OCI-LY3 (cell line): ENCODE measurements around the gene MYLK.

Experiments used
- H2AFZ ChIP-seq: fragments of 200-600, 300-600 bp; shearing (Covaris generic); 2 replicates; pipeline ENCODE4 v1.6.0; 2014; ENCODE audit warnings: antibody characterized with exemption, low read depth, low read length
- H3K27ac ChIP-seq: fragments of 200-600, 300-600 bp; sonication (generic); 2 replicates; pipeline ENCODE4 v1.5.1; 2014; ENCODE audit warnings: mild to moderate bottlenecking, low read length, moderate library complexity, mixed read lengths
- H3K27me3 ChIP-seq: fragments of 200-600, 300-600 bp; sonication (generic); 2 replicates; pipeline ENCODE4 v1.6.1; 2014; ENCODE audit warnings: low read depth, low read length, mixed read lengths
- H3K36me3 ChIP-seq: fragments of 200-600, 300-600 bp; sonication (generic); replicated peaks from 2 replicates; pipeline ENCODE3; 2014; ENCODE audit warnings: low read depth, low read length, mixed read lengths
- H3K4me1 ChIP-seq: fragments of 300-600, 200-600 bp; sonication (generic); 2 replicates; pipeline ENCODE4 v1.6.1; 2014; ENCODE audit warnings: low read length, mixed read lengths
- H3K4me2 ChIP-seq: fragments of 200-600, 300-600 bp; sonication (generic); 2 replicates; pipeline ENCODE4 v1.6.1; 2014; ENCODE audit warnings: low read length, mixed read lengths
- H3K4me3 ChIP-seq: fragments of 300-600, 200-600 bp; sonication (generic); 2 replicates; pipeline ENCODE4 v1.5.1; 2014; ENCODE audit warnings: antibody characterized with exemption, mild to moderate bottlenecking, low read length, moderate library complexity
- H3K79me2 ChIP-seq: fragments of 300-600, 200-600 bp; shearing (Covaris generic); 2 replicates; pipeline ENCODE4 v1.6.1; 2014; ENCODE audit warnings: mild to moderate bottlenecking, low read length, mixed read lengths
- H3K9ac ChIP-seq: fragments of 300-600, 200-600 bp; shearing (Covaris generic); 2 replicates; pipeline ENCODE4 v1.6.0; 2014; ENCODE audit warnings: mild to moderate bottlenecking, low read length, moderate library complexity
- H3K9me3 ChIP-seq: fragments of 200-600, 300-600 bp; shearing (Covaris generic); 2 replicates; pipeline ENCODE4 v1.6.1; 2014; ENCODE audit warnings: low read length, mixed read lengths; ENCODE audit not compliant: insufficient read depth
- H4K20me1 ChIP-seq: fragments of 200-600, 300-600 bp; sonication (generic); 2 replicates; pipeline ENCODE4 v1.6.1; 2016; ENCODE audit warnings: low read length, mixed read lengths; ENCODE audit not compliant: insufficient read depth
- CTCF ChIP-seq: fragments of 200-600, 300-600 bp; sonication (generic); IDR thresholded peaks from 2 replicates; pipeline ENCODE4 v1.5.1; 2014; ENCODE audit warnings: antibody characterized with exemption, low read length, low read depth
- EZH2phosphoT487 ChIP-seq: fragments of 200-600 bp; shearing (Covaris generic); IDR thresholded peaks from 2 replicates; pipeline ENCODE4 v1.6.1; 2018; ENCODE audit warnings: antibody characterized with exemption, mixed run types, low read depth

The MYLK gene

GRCh38 chr3:123583561-123583960, 300.6 kb downstream of the MYLK start:
- H3K27me3 ChIP-seq = no peaks in the 10 kb centered on the region
- TF ChIP-seq EZH2phosphoT487 = no peak
- TF ChIP-seq CTCF = no peak
- H3K4me3 ChIP-seq = peak overlapping the region; percentile 87
- H3K4me2 ChIP-seq = peak overlapping the region; percentile 80
- peaks cover 35% of the 10 kb centered on the region for H3K79me2 ChIP-seq
- no peak overlapping the region for H3K27ac ChIP-seq
- no peaks in the 10 kb centered on the region for H4K20me1 ChIP-seq
- peaks cover 8% of the 10 kb centered on the region; the same call in 1 of the 2 replicates for H3K9me3 ChIP-seq
- peaks cover 21% of the 10 kb centered on the region for H3K36me3 ChIP-seq
- no peak overlapping the region for H2AFZ ChIP-seq
- no peak overlapping the region for H3K9ac ChIP-seq
- H3K4me1 ChIP-seq = peaks cover 16% of the 10 kb centered on the region; the same call in 1 of the 2 replicates

- H3K4me3 ChIP-seq = no peak overlapping the region
- no peak overlapping the region for H3K4me2 ChIP-seq
- peaks cover 5% of the 10 kb centered on the region; the same call in 1 of the 2 replicates for H3K9me3 ChIP-seq
- no peaks in the 10 kb centered on the region for H4K20me1 ChIP-seq
- peaks cover 30% of the 10 kb centered on the region for H3K79me2 ChIP-seq
- H3K9ac ChIP-seq = no peak overlapping the region
- no peak overlapping the region for H2AFZ ChIP-seq
- H3K4me1 ChIP-seq = peaks cover 16% of the 10 kb centered on the region; the same call in 1 of the 2 replicates
- H3K27me3 ChIP-seq = no peaks in the 10 kb centered on the region
- H3K27ac ChIP-seq = no peak overlapping the region
- H3K36me3 ChIP-seq = peaks cover 18% of the 10 kb centered on the region
- TF ChIP-seq CTCF (no peak), EZH2phosphoT487 (no peak)
Observed at GRCh38 chr3:123582315-123582714, 301.8 kb downstream of the MYLK start.

- no peak overlapping the region for H3K9ac ChIP-seq
- no peak for TF ChIP-seq CTCF
- no peaks in the 10 kb centered on the region for H3K9me3 ChIP-seq
- H3K79me2 ChIP-seq = no peaks in the 10 kb centered on the region
- no peak overlapping the region for H3K4me2 ChIP-seq
- H3K36me3 ChIP-seq = peaks cover 19% of the 10 kb centered on the region
- peaks cover 11% of the 10 kb centered on the region; the same call in 1 of the 2 replicates for H4K20me1 ChIP-seq
- no peaks in the 10 kb centered on the region for H3K27me3 ChIP-seq
- H3K4me1 ChIP-seq = peaks cover 19% of the 10 kb centered on the region
- no peak overlapping the region for H3K27ac ChIP-seq
- no peak overlapping the region for H2AFZ ChIP-seq
- H3K4me3 ChIP-seq = no peak overlapping the region
Observed at GRCh38 chr3:123576122-123576521, 308.0 kb downstream of the MYLK start.

- H3K4me1 ChIP-seq = peaks cover 19% of the 10 kb centered on the region
- peaks cover 11% of the 10 kb centered on the region; the same call in 1 of the 2 replicates for H4K20me1 ChIP-seq
- no peak overlapping the region for H3K9ac ChIP-seq
- no peaks in the 10 kb centered on the region for H3K9me3 ChIP-seq
- H3K36me3 ChIP-seq = peaks cover 12% of the 10 kb centered on the region
- H3K79me2 ChIP-seq = no peaks in the 10 kb centered on the region
- H3K4me2 ChIP-seq = no peak overlapping the region
- no peak overlapping the region for H3K4me3 ChIP-seq
- no peak overlapping the region for H2AFZ ChIP-seq
- TF ChIP-seq EZH2phosphoT487 = no peak
- TF ChIP-seq CTCF = no peak
- no peak overlapping the region for H3K27ac ChIP-seq
- no peaks in the 10 kb centered on the region for H3K27me3 ChIP-seq
Observed at GRCh38 chr3:123571973-123572365, 312.2 kb downstream of the MYLK start.
